GM04504 (cell line): Measurements from ENCODE around the gene MEG3.

Experiments used
- DNase-seq: peaks from one replicate; pipeline ENCODE4 v3.0.0-alpha.2; 2012; ENCODE audit warnings: low read depth

Gene MEG3

DNA sequence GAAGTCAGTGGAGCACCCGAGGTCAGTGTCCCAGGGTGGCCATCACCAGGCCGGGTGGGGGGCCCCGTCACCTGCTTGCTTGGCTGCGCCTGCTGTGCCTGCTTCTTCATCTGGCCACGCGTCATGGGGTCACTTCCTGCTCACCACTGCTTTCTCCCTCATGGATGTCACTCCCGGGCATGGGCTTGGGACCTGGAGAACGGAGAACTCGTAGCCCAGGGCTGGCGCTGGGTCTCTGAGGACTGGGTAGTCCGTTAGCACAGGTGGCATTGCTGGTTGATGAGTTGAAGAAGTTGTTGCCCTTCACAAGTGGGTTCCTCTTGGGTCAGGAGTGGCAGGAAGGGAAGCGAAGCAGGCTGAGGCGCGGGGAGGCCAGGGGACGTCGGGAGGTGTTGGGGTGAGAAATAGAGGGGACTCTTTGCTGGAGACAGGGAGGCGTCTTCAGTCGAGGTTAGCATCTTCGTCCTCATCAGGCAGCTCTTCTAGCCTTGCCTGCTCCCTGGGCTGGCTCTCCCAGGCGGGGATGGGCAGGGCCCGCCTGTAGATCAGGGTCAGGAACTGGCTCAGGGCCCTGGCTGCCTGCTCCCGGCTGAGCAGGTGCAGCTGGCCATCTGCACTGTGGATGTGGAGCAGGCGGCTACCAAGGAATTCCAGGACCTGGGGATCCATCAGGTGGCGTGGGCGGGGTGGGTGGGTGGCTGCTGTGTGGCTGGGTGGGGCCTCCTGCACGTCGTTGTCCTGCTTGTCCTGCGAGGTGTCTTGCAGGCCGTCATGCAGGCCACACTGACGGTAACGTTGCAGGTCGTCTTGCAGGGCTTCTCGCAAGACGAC, 54.6 kb downstream of the MEG3 start:
- no peak for DNase-seq

DNA sequence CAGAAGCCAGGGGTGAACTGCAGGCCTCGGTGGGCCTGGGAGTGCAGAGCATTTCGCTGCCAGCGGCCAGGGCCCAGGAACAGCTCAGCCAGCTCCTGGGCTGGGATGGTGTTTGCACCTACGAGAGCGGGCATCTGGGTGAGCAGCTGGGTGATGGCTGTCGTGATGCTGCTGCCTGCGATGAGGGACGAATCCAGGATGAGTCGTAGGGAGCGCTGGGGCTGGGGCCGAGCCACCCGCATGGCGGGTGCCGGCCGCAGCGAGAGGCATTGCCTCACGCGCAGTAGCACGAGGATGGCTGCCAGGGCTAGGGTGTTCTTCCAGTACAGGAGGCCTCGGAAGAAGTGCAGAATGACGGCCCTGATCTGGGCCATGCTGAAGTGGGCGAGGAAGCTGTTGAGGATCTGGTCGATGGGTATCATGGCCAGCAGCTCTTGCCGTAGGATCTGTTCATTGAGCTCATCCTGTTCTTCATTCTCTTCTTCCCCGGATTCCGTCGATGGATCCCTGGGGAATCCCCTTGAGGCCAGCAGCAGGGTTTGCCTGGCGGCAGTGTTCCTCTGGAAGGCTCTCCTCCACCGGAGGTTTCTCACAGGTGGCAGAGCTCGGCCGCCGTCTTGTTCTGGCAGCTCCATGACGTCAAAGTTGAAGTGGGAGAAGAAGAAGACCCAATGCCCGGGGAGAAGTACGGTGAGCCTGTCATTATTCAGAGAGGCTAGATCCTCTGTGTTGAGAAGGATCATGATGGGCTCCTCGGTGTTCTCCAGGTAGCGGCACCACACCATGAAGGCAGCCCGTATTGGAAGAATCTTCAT, 55.5 kb downstream of the MEG3 start:
- no peak for DNase-seq

DNA sequence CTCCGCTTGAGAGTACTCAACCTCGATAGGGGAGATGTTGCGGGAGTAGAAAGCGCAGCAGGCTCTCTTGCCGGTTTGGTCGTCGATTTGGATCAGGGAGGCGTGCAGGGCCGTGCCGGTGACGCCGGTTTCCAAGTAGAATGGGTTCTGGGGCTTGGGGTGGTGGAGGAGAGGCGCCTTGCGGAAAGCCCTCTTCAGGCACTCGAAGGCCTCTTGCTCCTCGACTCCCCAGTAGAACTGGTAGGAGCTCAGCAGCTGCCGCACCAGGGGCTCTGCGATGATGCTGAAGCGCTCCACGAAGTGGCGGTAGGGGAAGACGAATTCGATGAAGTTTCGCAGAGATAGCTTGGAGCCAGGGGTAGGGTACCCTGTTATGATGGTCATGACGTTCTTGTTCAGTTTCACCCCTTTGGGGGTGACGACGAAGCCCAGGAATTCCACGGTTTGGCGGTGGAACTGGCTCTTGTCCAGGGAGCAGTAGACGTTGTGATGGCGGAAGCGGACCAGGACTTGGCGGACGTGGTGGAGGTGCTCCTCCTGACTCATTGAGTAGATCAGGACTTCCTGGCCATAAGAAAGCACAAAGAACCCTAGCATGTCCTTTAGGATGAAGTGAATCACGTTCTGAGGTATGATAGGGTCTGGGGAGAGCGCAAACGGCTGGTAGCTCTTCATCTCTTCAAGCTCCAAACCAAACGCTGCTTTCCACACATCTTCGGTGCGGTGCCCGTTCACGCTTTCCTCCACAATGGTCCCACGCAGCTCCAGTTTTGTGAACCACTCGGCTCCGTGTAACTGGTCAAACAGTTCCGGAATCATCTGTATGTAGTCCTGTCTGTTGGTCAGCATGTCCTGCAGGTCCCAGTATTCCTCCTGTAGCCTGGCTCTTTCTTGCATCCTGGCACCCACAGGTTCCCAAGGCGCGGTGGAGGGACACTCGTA, 56.4 kb downstream of the MEG3 start:
- no peak for DNase-seq

DNA sequence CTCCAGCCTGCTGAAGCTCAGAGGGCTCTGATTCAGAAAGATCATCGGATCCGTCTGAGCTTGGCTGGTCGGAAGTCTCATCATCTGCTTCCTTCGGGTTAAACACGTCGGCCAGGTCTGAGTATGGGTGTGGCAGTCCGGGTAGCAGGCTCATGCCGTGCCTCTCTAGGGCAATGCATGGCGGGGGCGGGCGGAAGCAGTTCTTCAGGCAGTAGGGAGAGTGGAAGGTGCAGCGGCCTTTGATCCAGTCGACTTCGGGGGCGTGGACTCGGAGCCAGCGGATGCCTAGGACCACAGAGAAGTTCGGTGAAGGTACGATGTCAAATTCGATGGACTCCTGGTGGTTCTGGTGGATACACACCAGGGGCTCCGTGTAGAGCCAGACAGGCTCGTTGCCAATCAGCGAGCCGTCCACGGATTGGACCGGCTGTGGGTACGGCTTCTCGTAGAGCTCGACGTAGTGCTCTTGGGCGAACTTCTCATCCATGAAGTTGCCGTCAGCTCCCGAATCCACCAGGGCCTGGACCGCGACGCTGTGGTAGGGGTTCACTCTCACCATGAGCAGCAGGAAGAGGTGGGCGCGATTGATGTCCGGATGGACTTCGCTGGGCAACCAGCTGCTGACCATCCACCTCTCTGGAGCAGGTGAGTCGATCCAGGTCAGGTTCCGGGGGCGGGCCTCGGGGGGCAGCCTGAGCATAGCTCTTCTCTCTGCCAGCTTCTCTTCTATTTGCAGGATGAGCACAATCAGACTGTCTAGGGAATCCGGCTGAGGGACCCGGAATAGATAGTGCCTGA, 57.3 kb downstream of the MEG3 start:
- no peak for DNase-seq

DNA sequence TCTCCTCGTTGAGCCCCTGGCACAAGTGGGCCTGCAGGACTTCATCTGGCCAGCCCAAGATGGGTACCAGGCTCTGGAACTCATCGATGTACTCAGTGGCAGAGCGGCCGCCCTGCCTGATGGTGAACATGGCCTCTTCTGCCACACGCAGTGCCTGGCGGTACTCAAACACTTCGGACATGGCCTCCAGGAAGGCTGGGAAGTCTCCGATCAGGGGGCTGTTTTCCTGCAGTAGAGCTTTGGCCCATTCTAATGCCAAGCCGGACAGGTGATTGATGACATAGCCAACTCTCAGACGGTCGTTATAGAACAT, 57.8 kb downstream of the MEG3 start:
- DNase-seq = no peak

DNA sequence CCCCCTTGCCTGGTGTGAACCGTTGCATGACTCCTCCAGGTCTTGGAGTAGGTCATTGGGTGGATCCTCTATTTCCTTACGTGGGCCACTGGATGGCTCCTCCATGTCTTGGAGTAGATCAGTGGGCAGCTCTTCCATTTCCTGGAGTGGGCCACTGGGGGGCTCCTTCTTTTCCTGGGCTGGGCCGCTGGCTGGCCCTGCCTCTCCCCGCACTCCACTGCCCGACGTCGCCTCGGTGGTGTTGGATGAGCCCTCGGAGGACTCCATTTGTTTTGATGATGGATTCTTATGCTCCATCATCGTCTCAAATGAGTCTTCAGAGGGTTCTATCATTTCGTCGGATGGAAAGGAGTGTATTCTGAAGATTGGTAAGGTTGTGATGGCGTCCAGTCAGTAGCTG, 58.5 kb downstream of the MEG3 start:
- DNase-seq = no peak

DNA sequence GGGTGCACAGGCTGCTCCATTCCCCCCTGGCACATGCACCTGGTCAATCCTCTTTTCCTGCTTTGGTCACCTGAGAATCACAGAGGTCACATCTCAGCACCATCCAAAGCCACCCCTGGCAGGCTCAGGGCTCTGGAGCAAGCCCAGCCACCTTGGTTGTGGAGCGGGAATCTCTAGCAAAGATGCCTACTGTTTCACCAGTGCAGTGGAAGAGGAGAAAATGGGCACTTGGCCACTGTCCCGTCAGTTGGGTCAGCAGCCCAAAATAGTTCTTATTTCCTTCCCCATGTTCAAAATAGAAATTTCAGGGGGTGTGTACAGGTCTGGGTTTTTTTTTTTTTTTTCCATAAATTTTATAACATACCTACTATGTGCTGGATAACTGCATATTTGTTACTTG, 59.3 kb downstream of the MEG3 start:
- DNase-seq = no peak

DNA sequence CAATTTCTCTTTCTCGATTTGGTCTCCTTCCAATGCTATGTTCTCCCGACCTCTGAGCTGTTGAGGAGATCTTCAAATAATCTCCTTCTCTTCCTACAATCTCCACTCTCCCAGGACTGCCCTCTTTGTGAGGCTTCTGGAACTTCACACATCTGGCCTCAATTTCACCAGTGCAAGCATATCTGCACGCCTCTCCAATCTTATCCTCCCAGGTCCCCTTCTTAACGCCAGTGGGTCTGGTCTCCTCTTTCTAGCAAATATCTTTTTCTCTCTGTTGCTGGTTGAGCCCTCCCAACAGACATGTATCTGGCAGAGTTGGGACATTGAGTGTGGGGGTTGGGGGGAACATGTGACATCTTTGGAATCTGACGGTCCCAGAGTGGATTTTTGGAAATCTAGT, 59.7 kb downstream of the MEG3 start:
- DNase-seq = no peak

DNA sequence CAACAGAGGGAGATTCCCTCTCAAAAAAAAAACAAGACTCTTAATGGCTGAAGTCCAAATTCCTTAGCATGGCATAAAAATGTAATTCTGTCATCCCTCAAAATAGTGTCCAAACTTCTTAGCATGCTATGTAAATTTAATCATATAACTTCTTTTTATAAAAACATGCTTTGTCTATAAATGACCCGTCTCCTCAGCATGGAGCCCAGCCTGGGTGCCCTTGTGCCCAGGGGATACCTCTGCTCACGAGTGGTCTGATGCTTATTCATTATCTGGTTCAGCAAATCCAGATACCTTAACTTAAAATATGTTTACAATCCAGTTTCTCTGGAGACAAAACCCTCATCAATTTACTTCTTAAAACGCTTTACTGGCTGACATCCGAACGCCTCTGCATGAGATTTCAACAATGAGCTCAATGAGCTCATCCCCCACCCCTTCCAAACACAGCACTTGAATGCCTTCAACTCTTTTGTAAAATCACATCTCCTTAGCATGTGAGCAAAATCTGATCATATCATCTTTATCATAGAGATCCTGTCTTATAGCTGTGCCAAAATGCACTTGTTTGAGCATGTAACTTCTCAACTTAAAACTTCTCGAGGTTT, 61.9 kb downstream of the MEG3 start:
- no peak for DNase-seq

DNA sequence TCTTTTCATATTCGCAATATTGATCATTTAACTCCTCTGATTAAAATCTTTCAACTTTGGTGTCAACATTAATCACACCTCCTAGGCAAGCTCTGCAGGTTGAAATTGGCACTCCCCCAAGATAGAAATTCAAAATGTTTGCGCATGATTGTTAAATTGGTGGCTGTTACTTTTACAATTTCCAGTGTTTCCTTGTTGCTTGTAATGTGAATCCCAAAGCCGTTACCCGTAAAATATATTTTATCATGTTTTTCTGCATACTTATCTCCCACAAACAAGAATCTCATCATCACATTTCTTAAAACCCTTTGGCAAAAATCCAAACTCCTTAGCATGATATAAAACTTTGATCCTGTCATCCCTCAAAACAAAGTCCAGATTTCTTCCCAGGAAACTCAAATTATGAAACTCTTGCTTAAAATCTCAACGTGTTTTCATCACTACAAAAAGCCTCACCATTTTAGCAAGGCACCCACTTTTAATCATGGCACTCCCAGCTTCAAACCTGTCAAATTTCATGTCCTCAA, 62.9 kb downstream of the MEG3 start:
- no peak for DNase-seq

DNA sequence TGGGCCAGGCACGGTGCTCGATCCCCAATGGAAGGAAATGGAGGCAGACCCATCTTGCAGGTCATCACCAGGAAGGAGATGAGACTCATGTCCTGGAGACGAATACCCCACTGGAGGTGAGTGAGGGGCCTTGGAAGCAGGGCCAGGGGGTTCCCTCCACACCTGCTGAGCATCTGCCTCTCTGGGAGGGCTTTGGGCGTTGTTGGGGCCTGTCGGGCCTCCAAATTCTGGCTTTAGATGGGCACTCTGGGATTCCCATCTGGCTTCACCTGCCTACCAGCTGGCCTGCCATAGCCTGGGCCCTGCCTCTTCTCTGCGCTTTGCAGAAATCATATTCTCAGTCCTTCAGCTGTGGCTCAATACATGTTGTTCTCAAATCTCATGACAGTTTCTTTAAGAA, 63.7 kb downstream of the MEG3 start:
- DNase-seq = no peak

DNA sequence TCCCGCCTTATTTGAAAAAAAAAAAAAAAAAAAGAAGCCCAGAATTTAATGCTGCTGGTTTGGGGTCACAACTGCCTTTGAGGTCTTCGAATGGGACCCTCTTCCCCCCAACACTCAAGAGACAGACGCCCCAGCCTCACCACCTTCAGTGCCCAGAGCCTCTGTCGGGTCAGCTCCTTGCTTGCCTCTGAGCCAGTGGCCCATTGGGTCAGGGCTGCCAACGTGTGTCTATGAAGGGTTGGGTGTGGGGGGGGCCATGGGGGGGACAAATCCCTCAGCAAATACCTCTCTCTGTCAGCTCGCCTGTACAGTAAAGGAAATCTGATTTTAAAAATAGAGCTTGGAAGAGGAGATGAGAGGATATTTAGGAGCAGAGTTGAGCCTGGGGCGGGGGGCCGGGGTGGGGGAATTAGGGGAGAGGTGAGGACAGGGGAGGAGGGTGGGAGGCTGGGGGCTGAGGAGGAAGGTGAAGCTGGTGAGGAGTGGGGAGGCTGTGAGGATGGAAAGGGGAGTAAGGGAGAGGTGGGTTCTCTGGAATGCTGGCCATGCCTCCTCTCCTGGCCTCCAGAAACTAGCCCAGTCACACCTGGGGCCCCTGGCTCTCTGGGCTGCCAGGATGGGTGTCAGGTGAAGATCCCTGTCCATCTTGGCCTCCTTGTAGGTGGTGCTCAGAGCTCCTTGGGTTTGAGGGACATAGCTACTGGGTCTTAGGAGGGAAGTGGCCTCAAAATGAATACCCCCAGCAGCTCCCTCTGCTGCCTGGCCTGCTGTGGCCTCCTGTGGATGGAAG, 64.3 kb downstream of the MEG3 start:
- DNase-seq = no peak

DNA sequence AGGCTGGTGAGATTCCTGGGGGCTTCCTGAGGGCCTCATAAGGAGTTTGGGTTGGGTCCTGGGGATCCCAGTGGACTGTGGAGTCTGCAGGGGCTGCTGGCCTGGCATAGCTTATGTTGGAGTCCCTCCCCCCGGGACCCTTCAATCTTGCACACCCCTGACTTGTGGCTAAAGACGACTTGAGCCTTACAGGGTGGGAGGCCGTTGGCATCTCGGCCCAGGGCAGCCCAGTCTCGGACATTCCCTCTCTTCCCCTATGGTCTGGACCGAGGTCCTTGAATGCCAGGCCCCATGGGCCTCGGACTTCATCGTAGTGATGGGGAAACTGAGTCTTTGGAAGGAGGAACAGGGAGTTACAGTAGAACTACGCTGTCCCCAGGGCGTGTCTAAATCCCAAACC, 65.1 kb downstream of the MEG3 start:
- no peak for DNase-seq

DNA sequence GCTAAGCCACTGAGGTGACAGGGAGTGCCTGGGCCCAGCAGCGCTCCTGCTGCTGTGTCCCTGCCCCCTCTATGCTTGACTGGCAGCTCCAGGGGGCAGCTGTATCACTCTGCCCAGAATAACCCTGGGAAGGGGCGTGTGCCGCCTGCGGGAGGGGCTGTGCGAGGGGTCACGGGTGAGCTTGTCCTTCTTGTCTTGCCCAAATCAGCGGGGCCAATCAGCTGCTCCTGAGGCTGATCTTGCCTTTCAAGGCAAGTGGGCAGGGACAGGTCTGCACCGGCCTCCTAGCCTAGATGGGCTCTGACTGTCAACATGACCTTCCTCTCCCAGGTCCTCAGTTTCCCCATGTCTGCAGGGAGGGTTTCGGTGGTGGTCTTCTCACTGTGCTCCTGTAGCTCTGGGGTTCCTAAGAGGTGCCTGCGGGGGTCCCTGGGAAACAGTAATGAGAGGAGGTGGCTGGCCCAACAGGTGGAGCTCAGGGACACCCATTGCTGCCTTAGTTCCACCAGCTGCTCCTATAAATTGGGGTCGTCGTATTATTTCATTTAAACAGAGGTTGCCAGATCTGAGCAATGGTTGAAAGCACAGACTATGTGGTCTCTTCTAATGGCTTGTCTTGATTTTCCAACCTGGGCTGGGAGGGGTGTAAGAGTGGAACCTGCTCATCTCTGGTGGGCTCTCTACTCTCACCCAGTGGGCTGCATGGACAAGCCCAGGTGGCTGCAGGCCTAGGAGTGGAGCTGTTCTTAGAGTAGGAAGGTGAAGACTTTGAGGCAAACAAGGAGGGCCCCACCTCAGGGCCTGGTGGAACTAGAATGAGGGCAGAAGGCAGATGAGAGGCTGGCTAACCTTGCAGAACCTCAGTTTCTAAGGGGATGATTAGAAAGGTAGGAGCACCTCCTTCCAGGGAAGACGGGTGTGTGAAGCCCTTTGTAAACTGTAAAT, 65.9 kb downstream of the MEG3 start:
- no peak for DNase-seq

DNA sequence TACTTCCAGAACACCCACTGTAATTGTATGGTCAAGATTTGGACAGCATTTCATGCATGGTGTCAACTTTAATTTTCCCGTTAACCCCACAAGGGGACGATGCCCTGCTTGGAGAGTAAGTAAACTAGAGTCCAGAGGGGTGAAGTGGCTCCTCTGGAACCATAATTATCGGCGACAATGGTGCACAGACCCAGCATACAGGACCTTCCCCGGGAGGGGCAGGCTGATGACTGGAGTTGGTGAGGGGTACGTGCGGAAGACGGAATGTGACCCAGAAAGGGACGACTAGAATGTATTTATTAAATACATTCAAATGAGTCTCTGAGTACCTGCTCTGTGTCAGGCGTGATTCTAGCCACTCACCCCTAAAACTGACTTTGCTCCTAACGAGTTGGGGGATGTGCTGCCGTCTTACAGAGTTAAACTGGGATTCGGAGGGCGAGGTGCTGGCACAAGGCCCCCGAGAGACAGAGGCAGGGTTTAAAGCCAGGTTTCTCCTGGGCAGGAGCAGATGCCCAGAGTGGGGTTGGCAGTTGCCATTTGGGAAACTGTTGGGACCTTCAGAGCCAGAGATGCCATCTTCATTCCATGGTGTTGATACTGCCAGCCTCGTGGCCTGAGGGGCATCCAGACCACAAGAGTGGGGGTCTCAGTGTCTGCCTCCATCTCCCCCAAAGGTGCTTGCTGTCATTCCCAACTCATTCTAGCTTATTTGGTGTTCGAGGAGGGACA, 66.7 kb downstream of the MEG3 start:
- DNase-seq = no peak

DNA sequence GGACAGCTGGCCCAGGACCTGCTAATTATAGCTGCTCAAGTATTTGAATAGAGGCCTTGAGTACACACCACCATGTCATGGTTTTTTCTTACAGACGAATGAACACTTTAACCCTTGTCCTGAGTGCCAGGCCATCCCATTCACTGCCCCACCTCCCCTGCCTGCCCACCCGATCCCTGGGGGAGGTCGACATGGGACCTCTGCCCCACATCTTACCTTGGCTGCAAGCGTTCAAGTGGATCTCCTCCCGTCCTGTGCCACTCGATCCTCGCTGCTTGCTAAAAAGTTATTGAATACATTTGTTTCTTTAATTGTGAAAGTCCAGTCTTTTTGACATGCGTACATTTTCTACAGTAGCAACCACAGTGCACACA, 67.3 kb downstream of the MEG3 start:
- DNase-seq = no peak

DNA sequence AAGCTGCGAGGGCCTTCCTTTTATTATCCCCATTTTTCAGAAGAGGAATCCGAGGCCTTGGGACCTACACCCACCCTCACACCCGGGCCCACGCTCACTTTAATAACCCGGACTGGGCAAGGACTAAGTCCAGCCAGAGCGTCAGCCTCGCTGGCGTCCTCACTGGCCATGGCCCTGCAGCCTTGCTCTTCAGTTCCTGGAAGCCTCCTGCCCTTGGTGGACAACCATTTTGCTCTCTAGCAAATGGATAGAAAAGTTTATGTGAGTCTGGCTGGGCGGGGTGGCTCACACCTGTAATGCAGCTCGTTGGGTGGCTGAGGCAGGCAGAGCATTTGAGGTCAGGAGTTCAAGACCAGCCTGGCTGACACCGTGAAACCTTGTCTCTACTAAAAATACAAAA, 67.8 kb downstream of the MEG3 start:
- DNase-seq = no peak

DNA sequence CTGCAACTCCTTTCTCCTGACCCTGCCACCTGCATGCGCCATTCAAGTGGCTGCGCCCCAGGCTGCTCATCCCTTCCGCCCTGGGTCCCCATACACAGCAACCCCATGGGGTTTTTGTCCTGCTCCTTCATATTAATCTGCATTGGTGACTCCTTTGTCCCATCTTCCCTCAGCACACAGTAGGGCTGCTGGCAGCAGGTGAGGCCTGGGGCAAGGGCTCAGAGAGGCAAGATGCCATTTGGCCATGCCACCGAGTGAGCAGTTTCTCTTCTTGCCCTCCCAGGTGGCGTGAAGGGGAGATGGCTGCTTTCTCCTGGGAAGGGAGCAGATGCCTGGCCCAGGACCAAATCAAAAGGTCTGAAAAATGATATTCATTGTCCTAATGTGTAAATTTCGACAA, 68.5 kb downstream of the MEG3 start:
- DNase-seq = no peak
